Stimulated activated CD4-positive, alpha-beta T cell treated with anti-CD3 and anti-CD28 coated beads, Interleukin-2, amount 100 ng/mL, for 24 hours (primary cell): ENCODE results near the gene ACOX2.

Source experiments
- DNase-seq, 2 donors: peaks; one replicate each; pipeline ENCODE4 v3.0.0-alpha.2; 2020

Gene ACOX2

GRCh38 chr3:58536501-58537411 lies at the start of gene ACOX2:
ACOX2 (minus strand) TSS chr3:58537190; CDS start chr3:58535106, 2,084 bp downstream.
- DNase-seq: no peak

- DNase-seq: no peak
These were observed 49.0 kb upstream of the ACOX2 start for GRCh38 chr3:58585994-58586393.

DNA sequence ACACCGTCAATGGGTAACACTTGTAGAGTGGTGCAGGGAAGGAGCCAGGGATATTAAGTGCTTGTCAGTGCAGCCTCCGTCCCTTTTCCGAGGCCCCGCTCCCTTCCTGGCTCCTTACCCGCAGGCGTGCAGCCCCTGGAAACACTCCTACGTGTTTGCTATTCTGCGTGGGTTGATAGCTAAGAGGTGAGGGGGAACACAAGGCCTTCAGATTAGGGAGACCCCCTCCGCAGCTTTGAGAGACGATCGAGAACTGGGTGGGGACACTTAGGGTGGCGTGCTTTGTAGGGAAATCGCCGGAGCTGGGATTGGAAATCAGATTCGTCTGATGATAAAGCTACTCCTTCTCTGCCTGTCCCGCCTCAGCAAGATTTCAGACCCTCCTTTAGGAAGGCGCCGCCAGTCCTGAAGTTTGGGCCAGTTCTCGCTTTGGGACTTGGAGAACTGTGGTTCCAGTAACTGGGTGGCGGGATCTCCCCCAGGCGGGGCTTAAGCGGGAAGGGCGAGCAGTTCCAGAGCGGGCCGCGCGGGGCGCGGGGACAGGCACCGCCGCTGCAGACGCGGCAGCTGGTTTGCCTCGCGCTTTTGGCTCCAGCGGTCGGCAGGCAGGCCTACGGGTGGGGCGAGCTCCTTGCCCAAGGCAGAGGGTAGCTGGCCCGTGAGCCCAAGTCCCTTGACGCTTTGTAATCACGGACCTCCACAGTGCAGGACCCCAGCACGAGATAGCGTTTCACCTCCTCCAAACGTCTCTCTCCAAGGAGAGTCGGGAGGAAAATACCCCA lies 48.2 kb upstream of the ACOX2 start:
- peak; percentile 64 to 73 for DNase-seq

DNA sequence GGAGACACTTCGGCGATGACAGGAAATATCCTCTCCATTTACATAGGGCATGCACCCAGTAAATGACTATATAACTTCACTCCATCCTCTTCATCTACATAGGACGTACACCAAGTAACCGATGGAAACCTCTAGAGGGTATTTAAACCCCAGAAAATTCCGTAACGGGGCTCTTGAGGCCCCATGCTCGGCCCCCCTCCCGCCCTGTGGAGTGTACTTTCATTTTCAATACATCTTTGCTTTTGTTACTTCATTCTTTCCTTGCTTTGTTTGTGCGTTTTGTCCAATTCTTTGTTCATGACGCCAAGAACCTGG lies 47.7 kb upstream of the ACOX2 start:
- DNase-seq: no peak

DNA sequence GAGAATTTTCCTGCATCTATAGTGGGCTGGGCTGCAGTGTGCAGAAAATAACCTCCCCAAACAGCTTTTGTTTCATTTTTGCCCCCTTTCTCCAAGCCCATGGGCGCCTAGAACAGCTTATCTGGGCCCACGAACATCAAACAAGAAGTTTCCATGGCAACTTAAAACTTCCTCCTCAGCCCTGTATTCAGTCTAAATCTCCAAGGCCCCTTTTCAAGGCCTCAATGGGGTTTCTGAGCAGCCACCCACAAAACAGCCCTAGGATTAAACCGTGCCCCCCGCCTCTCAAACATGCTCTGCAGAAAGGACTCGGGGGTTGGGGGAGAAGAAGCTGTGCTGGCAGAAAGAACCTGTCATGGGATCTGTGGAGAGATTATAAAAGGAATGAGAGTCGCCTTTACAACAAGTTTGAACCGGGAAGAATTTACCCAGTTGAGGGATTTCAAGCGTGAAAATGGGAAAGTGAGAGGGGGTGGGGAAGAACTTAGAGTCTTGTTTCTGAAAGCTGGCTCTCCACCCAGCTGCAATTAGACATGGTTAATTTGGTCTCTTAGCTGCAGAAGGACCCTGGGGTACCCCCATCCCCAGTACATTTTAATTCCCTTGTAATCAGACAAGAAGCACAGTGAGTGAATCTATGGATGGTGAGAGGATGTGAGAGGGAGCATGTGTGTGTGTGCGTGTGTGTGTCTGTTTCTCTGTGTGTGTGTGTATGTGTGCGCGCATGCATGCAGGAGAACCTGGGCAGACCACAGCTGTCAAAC lies 44.5 kb upstream of the ACOX2 start:
- no peak for DNase-seq

GRCh38 chr3:58580826-58581327 lies 43.9 kb upstream of the ACOX2 start:
- DNase-seq: no peak

DNA sequence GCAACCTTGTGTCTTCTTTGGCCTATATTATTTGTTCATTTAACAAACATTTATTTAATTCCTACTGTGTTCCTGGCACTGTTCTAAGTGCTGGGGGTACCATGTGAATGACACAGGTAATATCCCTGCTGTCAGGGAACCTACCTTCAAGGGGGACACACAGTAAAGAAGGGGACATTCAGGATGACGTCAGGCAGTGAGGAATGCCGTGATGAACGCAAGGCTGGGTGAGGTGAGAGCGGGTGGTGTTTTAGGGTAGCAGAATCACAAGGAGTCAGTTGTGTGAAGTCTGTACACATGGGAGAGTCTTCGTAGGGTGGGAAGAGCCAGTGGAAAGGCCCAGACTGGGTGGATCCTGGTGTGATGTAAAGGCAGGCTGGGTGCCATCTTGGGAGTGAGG lies 41.9 kb upstream of the ACOX2 start:
- DNase-seq: no peak

DNA sequence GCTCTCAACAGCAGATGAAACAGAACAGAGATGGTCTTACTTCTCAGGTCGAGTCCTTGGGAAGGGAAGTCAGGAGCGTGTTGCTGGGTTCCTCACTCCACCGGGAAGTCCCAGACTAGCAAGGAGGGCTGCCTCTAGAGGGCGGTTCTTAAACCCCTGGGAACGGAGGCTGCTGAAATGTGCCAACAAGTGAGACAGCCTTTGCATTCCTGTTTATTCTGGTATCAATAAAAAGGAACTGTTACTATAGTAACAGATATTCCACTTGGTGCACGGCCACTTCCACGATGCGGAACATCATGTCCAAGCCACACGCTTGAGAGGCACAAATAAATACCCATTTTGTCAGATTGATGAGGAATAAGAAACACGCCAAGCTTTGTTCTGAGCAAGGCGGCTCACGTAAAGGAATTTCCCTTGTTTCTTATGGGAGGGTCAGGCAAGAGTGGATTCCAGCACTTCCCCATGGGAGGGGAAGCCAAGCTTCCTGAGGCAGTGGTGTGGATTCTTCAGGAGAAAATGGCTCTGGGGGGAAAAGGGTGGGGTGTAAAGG lies 40.4 kb upstream of the ACOX2 start, which contains the start of gene FAM107A:
Gene FAM107A, minus strand, starts transcription at position 123 of the 553 bp plus-strand sequence. CDS start 7,531 bp downstream, outside the sequence.
- DNase-seq: no peak

DNA sequence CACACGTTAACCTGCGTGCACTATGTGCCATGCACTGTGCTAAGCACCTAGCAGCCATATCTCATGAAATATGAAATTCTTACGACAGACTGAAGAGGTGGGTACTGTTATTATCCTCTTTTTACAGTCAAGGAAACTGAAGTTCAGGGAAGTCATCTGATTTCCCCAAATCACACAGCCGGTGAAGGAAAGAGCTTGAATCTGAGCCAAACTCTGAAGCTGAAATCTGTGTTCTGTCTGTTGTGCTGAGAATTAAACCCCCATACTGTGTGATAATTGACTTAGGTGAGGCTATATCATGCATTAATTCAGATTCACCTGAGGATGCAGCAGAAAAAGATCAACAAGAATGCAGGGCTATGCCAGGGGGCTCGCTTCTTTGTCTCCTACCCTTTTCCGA lies 39.7 kb upstream of the ACOX2 start:
- no peak for DNase-seq

DNA sequence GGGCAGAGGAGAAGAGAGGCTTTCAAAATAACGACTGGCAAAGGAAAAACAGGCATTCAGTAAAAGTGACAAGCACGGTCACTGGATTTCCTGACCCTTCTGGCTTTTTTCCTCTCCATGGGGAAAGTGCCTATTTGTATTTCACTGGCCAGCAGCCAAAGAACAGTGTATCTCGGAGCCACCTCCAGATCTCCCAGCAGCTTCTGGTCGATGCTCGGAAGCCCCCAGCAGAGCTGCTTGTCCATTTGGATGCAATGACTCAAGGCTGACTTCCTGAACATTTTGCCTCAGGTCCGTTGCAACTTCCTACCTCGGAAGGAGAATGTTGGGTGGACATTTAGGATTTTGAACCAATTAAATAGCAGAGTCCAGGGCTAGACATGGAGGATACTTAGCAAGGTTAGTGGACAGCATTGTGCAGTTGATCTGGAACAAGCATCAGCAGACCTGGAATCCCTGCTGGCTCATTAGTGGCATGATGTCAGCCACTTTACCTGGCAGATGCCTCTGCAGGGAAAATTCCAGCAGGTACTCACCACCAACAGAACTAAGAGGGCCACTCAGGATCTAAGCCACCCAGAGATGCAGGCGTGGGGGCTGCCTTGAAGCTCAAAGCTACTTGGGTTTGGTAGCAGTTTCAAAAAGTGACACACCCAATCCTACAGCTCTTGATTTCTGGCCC lies 39.1 kb upstream of the ACOX2 start:
- no peak for DNase-seq

GRCh38 chr3:58574682-58575081 lies 37.7 kb upstream of the ACOX2 start:
- no peak for DNase-seq

DNA sequence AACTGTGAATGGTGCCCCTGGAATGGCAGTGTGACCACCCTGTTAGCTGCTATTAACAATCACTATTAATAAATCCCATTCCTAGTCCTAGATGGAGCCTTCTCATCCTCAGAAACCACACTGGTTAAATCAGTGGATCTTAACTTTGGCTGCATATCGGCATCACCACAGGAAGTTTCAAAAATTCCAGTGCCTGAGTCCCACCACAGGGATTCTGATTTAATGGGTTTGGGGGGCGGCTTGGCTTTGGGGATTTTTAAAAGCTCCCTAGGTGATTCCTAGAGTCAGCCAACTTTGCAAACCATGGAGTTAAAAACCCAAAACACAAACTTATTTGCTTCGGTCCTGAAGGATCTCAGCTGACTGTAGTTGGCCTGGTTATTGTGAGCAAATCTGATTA lies 37.1 kb upstream of the ACOX2 start:
- DNase-seq: no peak

DNA sequence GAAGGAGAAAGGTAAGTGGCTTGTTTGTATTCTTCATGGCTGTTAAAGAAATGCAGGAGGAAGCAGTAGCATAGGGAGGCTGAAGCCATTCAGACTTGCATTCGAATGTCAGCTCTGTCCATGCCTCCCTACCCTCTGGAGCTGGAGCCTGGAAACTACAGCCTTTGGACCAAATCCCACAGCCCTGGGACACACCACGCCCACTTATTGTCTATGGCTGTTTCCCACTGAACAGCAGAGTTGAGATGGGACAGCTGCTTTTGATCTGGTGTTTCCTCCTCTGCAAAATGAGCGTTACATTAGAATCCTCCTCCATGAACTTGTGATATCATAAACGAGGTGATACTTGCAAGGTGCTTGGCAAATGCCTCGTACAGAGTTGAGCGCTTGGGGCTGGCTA lies 36.6 kb upstream of the ACOX2 start:
- no peak for DNase-seq

GRCh38 chr3:58572634-58573230 lies 35.7 kb upstream of the ACOX2 start:
- DNase-seq: no peak

DNA sequence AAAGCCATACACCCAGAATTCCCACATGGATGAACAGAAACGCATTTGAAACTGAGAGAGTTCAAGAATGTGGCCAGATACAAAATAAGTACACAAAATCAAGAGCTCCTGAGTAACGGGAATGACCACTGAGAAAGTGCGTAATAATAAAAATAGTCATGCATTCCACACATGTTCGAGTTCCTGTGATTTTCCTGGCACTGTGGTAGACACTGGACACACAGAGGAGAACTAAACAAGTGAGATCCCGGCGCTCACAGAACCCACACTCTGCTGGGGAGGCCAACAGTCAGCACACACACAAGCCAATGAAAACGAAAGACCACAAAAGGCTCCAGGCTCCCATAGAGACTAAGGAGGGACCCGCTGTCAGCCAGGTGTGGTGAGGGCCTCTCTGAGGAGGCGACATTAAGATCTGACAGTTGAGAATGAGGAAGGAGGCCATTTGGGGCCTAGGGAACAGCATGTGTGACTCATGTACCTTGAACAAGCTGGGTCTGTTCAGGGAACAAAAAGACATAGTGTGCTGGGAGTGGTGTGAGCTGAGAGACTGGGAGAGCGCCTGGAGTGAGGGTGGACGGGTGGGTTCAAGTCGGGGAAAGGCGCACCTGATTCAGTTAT lies 35.1 kb upstream of the ACOX2 start:
- no peak for DNase-seq

- DNase-seq: no peak
These were observed 33.9 kb upstream of the ACOX2 start for GRCh38 chr3:58570851-58571250.

DNA sequence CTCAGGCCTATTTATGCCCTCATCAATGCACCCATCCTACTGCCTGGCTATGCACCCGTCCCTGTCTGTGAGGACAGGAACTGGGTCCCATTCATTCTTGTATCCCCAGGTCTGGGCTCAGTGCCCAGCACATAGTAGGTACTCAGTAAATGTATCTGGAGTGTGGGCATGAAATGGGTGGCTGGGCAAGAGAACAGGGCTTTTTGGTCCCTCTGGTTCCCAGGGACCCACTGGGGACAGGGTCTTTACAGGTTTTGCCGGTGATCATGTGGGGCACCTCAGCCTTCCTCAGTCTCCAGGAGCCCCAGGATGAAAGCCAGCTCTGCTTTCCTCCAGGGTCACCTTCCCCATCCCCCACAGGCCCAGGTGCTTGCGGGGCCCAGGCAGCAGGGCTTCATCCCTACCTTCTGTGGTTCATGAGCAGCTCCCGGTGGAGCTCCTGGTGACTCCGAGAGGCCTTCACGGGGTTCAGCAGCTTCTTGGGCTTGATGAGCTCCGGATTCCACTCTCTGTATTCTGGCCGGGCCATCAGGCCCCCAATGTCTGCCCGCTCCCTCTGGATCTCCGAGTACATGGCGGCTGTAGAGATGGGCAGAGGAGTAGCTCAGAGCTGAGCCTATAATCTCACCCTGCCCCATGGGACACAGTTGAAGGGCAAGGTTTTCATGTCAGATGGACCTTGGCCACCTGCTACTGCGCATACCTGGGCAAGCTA lies 32.5 kb upstream of the ACOX2 start:
- no peak for DNase-seq

DNA sequence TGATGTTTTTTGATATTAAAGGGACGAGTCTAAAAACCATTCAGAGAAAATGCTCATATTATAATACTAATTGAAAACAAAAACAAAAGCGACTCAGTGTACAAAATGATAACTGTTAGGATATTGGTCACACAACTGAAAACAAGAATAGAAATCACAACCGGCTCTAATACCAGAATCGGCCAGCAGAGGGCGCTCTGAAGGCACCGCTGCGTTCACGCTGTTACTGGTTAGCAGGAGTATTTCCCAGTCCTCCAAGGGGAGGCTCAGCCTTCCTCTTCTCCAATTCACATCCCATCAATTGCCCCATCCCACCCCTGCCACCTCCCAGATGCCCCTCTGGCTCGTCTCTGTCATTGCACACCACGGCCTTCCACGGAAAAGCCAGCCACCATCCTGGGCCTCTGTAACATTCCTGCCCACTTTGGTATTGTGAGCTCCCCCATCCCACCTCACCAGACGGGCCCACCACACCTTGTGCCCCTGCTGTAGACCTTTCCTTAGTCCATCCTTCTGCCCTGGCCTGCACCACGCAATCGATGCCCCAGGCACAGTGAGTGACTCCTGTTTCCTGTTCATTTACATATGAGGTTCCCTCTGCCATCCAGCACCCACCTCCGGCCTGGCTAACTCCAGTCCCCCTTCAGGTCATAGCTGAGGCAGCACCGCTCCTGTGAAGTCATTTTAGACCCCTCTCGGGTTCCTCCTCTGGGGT lies 31.7 kb upstream of the ACOX2 start:
- DNase-seq: peak; percentile 82 to 87

- DNase-seq: no peak
These were observed 30.2 kb upstream of the ACOX2 start for GRCh38 chr3:58567251-58567515.
